C4-2B (cell line): ENCODE measurements around the gene IMPACT.

ENCODE experiments used
- ZFX ChIP-seq: fragments of 450-650 bp; IDR thresholded peaks from 2 replicates; pipeline ENCODE4 v1.6.1; 2017
- TF ChIP-seq, protein P1 (sequence below): fragments of 450-650 bp; conservative IDR thresholded peaks from 2 replicates; pipeline ENCODE4 v1.5.1; 2017; ENCODE audit warnings: mild to moderate bottlenecking

GRCh38 chr18:24500217-24500616 is 73.7 kb downstream of the IMPACT start:
- TF ChIP-seq, protein P1, sequence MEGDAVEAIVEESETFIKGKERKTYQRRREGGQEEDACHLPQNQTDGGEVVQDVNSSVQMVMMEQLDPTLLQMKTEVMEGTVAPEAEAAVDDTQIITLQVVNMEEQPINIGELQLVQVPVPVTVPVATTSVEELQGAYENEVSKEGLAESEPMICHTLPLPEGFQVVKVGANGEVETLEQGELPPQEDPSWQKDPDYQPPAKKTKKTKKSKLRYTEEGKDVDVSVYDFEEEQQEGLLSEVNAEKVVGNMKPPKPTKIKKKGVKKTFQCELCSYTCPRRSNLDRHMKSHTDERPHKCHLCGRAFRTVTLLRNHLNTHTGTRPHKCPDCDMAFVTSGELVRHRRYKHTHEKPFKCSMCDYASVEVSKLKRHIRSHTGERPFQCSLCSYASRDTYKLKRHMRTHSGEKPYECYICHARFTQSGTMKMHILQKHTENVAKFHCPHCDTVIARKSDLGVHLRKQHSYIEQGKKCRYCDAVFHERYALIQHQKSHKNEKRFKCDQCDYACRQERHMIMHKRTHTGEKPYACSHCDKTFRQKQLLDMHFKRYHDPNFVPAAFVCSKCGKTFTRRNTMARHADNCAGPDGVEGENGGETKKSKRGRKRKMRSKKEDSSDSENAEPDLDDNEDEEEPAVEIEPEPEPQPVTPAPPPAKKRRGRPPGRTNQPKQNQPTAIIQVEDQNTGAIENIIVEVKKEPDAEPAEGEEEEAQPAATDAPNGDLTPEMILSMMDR: no peak
- no peak for TF ChIP-seq ZFX
